SK-N-MC (cell line): ENCODE results near the gene VEPH1.

Experiments used
- DNase-seq: peaks from one replicate; pipeline ENCODE4 v3.0.0-alpha.2; 2011; ENCODE audit warnings: low read depth, low spot score
- H3K27ac ChIP-seq: fragments of 200-600 bp; sonication (generic); 2 replicates; pipeline ENCODE4 v1.5.1; 2016; ENCODE audit warnings: mixed run types
- H3K36me3 ChIP-seq: fragments of 200-600 bp; sonication (generic); 2 replicates; pipeline ENCODE4 v1.6.1; 2017; ENCODE audit warnings: antibody characterized with exemption, low read length, mixed read lengths; ENCODE audit not compliant: insufficient read depth
- H3K4me3 ChIP-seq: fragments of 200-600 bp; sonication (generic); 2 replicates; pipeline ENCODE4 v1.5.1; 2016
- H3K9ac ChIP-seq: fragments of 200-600 bp; sonication (generic); 2 replicates; pipeline ENCODE4 v1.8.0; 2017; ENCODE audit warnings: mixed run types, mixed read lengths; ENCODE audit not compliant: insufficient read length
- H3K9me3 ChIP-seq: fragments of 200-600 bp; sonication (generic); 2 replicates; pipeline ENCODE4 v1.6.1; 2017; ENCODE audit warnings: low read depth, mild to moderate bottlenecking, antibody characterized with exemption, low read length, moderate library complexity, mixed read lengths
- EZH2 ChIP-seq: fragments of 200-600 bp; sonication (generic); IDR thresholded peaks from one replicate; pipeline ENCODE4 v1.6.1; 2017; ENCODE audit warnings: antibody characterized with exemption
- FOXP2 ChIP-seq: optimal IDR thresholded peaks from 2 replicates; pipeline ENCODE3; 2011; ENCODE audit warnings: mild to moderate bottlenecking, moderate library complexity; ENCODE audit not compliant: insufficient read depth; ENCODE audit errors: extremely low read length, control extremely low read depth
- POLR2AphosphoS5 ChIP-seq: IDR thresholded peaks from 2 replicates; pipeline ENCODE4 v1.6.1; 2012; ENCODE audit warnings: mild to moderate bottlenecking, low read depth, low read length, borderline replicate concordance

VEPH1 gene

DNA sequence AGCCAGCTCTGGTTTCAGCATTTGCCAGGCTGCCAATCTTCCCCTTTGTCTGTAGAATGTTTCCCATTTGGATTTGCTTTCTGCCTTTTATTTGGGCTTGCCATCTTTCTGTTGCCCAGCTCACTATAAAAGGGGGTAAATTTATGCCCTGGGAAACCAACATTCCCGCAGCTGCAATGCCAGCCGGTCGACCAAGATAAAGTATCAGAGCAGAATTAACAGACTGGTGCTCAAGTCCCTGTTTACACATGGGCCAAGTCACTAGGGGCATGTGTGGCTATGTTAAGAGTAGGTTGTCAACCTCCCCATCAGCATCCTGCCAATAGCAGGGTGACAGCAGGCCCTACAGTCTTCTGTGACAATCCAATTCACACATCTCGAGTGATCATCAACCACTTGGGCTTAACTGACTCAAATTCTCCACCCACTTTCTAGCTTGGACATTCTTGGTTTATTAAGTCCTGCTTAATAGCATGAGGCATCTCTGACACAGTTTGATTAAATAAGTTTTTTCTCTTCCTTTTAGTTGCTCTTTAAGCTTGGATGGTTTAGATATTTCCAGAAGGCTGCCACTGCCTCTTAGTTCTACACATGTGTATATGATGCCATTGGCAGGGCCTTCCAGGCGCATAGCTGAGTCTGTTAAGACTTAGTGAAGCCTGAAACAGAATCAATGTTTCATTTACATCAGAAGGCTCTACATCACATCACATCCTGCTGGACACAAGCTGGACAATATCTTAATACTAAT is 24.1 kb upstream of the VEPH1 start:
- no peak overlapping the region for H3K27ac ChIP-seq
- DNase-seq = no peak
- H3K9me3 ChIP-seq = no peaks in the 10 kb centered on the region
- TF ChIP-seq POLR2AphosphoS5 = no peak
- no peak for TF ChIP-seq FOXP2
- TF ChIP-seq EZH2 = no peak
- H3K4me3 ChIP-seq = no peak overlapping the region
- H3K9ac ChIP-seq = no peak overlapping the region
- H3K36me3 ChIP-seq = no peaks in the 10 kb centered on the region

DNA sequence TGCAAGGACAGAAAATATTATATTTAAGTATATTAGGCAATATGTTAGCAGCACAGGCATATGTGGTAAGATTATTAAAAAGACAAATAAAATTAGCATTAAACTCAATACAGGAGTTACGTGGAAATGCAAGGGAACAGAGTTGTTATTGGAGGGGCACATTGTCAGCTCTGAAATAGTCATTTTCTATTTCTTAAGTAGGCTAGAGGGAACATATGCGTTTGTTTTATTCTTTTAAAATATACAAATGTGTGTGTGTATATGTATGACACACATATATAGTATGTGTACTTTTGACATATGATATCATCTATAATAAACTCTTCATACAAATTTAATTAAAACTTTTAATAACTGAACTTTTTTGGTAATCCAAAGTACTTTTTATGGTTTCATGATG is 22.8 kb upstream of the VEPH1 start:
- no peak overlapping the region for H3K9ac ChIP-seq
- no peak overlapping the region for H3K4me3 ChIP-seq
- no peaks in the 10 kb centered on the region for H3K9me3 ChIP-seq
- TF ChIP-seq EZH2 = no peak
- no peak for TF ChIP-seq POLR2AphosphoS5
- no peak overlapping the region for H3K27ac ChIP-seq
- H3K36me3 ChIP-seq = no peaks in the 10 kb centered on the region
- no peak for DNase-seq

DNA sequence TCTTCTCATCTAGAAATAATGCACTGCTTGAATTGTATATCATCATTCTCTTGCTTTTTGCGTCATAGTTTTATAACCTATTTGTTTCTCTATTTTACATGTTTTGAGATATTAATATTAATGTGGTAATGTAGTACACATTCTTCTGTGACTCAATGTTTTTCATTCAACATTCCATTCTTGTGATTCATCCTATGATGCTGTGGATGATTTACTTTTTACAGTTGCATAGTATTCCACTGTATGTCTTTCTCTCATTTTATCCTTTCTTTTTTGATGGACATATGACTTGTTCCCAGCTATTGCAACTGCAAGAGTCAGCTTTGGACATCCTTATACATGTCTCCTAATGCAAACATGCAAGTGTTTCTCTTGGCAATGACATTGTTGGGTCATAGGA is 20.6 kb upstream of the VEPH1 start:
- no peaks in the 10 kb centered on the region for H3K9me3 ChIP-seq
- H3K36me3 ChIP-seq = no peaks in the 10 kb centered on the region
- no peak for DNase-seq
- H3K9ac ChIP-seq = no peak overlapping the region
- no peak for TF ChIP-seq FOXP2
- no peak for TF ChIP-seq EZH2
- TF ChIP-seq POLR2AphosphoS5 = no peak
- no peak overlapping the region for H3K27ac ChIP-seq
- no peak overlapping the region for H3K4me3 ChIP-seq

DNA sequence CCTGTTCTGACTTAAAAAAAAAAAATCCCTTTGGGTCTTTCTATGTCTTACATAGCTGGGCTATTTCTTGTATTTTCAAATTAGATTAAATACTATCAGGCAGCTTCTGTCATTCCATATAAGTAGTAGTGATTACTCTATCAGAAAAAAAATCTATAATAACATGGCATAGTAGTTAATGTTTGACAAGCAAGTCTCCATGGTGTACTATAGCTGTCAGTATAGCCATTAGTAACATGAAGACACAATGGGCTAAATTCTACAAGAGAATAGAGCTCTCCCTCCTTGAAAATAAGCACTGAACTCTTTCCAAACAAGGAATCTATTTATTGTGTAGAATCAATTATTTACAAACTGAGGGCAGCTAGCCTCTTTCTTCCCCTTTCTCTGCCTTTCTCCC is 19.4 kb upstream of the VEPH1 start:
- no peak overlapping the region for H3K9ac ChIP-seq

DNA sequence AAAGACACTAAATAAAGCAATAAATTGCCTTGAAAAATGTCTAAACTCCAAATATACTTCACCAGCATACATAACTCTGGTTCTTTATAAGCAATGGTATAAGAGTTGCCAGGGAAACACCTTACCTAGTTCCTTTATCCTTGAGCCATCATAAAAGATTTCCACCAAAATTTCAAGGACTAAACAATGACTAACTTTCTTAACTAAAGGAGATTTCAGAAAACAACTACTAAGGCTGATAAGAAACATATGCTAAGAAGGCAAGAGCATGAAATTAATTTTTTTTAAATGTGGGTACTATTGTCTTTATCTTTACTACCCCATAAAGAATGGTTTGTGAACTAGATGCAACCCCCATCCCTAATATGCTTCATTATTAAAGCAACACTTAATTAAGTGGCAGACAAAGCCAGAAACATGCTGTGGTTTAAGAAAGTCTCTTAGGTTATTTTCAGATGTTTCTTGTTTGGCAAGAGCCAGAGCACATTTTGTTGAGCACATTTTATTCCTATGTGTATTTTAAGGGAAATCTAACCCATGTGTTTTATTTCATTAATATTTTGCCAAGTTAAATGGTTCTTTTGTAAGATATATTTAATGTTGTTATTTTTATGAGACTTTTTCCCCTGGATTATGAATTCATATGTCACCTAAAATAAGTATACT is 17.4 kb upstream of the VEPH1 start:
- Histone ChIP-seq H3K36me3 (no peaks in the 10 kb centered on the region), H3K9ac (no peak overlapping the region), H3K27ac (no peak overlapping the region), H3K9me3 (no peaks in the 10 kb centered on the region), H3K4me3 (no peak overlapping the region)
- TF ChIP-seq POLR2AphosphoS5 = no peak
- TF ChIP-seq EZH2 = no peak
- no peak for DNase-seq

More for the DNA sequence above, 19.4 kb upstream of the VEPH1 start:
- Histone ChIP-seq H3K36me3 (no peaks in the 10 kb centered on the region), H3K9me3 (no peaks in the 10 kb centered on the region), H3K27ac (no peak overlapping the region), H3K4me3 (no peak overlapping the region)
- no peak for DNase-seq
- no peak for TF ChIP-seq POLR2AphosphoS5
- no peak for TF ChIP-seq EZH2
- no peak for TF ChIP-seq FOXP2

DNA sequence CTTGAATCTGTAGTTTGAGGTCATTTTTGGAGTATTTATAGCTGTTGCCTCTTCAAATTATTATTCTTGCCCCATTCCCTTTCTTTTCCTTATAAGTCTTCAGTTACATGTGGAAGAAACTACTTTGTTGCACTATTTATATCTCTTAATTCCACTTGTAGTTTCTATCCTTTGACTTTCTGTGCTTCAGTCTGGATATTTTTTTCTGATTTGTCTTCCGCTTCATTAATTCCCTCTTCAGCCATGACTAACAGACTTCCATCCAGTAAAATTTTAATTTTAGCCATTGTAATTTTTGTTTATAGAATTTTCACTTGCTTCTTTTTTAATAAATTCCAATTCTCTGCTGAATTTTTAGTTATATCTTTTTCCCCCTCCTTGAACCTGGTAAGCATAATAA is 15.7 kb upstream of the VEPH1 start:
- TF ChIP-seq POLR2AphosphoS5 (no peak), EZH2 (no peak), FOXP2 (no peak)
- Histone ChIP-seq H3K4me3 (no peak overlapping the region), H3K27ac (no peak overlapping the region), H3K9ac (no peak overlapping the region), H3K36me3 (no peaks in the 10 kb centered on the region), H3K9me3 (no peaks in the 10 kb centered on the region)
- DNase-seq = no peak

DNA sequence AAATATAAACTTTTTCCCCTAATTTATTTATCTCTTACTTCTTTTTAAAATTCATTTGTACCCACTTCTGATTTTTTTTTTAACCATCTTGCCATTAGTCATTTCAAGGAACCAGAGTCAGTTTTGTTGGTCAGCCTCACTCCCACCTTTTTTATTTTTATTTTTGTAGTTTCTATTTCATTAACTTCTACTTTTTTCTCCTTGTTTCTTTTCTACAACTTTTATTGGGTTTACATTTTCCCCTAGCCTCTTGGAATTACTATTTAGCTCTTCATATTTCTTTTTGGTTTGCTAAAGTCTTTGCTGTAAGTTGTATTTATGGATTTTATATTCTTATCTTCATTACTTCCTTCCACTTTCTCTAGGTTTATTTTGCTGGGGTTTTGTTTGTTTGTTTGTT is 13.7 kb upstream of the VEPH1 start:
- no peak overlapping the region for H3K27ac ChIP-seq
- H3K36me3 ChIP-seq = no peaks in the 10 kb centered on the region
- TF ChIP-seq FOXP2 (no peak), EZH2 (no peak), POLR2AphosphoS5 (no peak)
- no peaks in the 10 kb centered on the region for H3K9me3 ChIP-seq
- no peak for DNase-seq
- no peak overlapping the region for H3K4me3 ChIP-seq
- H3K9ac ChIP-seq = no peak overlapping the region

DNA sequence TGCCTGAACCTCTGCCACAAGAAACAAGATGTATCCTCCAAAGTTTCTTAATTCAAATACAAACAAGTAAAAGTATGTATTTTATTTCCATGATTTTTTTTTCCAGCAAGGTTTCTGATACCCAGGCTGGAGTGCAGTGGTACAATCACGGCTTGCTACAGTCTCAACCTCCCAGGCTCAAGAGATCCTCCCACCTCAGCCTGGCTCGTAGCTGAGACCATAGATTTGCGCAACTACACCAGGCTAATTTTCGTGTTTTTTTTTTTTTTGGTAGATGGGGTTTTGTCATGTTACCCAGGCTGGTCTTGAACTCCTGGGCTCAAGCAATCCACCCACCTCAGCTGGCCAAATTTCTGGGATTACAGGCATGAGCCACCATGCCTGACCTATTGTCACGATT is 12.2 kb upstream of the VEPH1 start:
- Histone ChIP-seq H3K9me3 (no peaks in the 10 kb centered on the region), H3K36me3 (no peaks in the 10 kb centered on the region), H3K27ac (no peak overlapping the region), H3K9ac (no peak overlapping the region), H3K4me3 (no peak overlapping the region)
- TF ChIP-seq POLR2AphosphoS5 = no peak
- no peak for TF ChIP-seq EZH2
- no peak for TF ChIP-seq FOXP2
- no peak for DNase-seq
